Tongue (tissue), 2 donors: ENCODE measurements around the gene RNF208. TPM values are rescaled to one million over a fixed set of nuclear protein-coding genes. Genes with fewer than 3 reads are reported as not detected.

Source experiments
- DNase-seq: peaks from one replicate; pipeline ENCODE4 v3.0.0-alpha.2; 2015
- total RNA-seq: library from RNA; depleted of rRNA; stranded (reverse); fragments of >200 nt; gene quantifications from one replicate; pipeline ENCODE4 v1.2.3, GENCODE V29; 2014

Gene RNF208
- total RNA-seq, 1 donor from 2014 or later: not detected

DNA sequence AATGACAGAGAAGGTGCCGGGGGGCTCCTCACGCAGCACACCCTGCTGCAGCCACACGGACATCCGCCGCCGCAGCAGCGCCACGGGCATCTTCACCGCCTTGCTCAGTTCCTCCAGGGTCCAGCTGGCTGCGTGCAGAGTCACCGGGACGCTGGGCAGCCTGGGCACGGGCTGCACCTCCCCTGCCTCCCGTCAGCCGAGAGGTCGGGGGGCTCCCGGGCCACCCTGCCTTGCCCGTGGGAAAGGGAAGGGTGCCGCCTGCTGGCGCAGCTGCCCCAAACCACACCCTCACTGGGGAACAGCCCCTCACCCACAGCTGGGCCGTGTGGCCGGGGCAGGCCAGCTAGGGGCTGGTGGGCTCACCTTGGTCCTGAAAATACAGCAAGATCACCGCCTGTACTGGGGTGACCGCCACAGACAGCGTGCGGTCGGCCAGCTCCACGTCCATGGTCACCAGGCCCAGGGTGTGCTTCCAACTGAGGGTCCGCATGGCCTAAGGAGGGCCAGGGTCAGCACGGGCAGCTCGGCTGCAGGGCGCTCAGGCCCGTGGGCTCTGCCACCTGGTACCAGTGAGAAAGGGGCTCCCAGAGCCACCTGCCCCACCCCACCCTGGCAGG lies 46.6 kb downstream of the RNF208 start:
- DNase-seq: no peak

DNA sequence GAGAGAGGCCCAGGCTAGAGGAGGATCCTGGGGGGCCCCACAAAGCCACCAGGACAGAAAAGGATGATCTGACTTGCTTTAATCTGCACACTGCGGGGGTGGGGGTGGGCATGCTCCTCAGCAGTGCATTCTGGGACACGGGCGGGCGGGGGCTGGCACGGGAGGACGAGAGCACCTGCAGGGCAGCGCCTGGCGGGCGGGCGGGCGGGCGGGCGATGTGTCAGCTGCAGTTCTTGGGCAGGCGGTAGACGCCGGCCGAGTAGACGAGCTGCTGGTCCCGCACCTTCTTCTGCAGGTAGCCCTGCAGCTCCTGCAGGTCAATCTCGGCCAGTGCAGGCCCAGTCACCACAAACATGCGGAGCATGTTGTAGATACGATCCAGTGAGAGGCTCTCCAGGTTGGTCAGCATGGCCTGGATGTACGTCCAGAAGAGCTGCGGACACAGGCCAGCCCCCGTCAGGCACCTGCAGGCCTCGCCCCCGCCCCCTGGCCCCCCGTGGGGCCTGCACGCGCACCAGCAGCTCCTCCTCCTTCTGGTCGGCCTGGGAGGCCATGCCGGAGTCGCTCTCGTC lies 47.2 kb downstream of the RNF208 start:
- no peak for DNase-seq

DNA sequence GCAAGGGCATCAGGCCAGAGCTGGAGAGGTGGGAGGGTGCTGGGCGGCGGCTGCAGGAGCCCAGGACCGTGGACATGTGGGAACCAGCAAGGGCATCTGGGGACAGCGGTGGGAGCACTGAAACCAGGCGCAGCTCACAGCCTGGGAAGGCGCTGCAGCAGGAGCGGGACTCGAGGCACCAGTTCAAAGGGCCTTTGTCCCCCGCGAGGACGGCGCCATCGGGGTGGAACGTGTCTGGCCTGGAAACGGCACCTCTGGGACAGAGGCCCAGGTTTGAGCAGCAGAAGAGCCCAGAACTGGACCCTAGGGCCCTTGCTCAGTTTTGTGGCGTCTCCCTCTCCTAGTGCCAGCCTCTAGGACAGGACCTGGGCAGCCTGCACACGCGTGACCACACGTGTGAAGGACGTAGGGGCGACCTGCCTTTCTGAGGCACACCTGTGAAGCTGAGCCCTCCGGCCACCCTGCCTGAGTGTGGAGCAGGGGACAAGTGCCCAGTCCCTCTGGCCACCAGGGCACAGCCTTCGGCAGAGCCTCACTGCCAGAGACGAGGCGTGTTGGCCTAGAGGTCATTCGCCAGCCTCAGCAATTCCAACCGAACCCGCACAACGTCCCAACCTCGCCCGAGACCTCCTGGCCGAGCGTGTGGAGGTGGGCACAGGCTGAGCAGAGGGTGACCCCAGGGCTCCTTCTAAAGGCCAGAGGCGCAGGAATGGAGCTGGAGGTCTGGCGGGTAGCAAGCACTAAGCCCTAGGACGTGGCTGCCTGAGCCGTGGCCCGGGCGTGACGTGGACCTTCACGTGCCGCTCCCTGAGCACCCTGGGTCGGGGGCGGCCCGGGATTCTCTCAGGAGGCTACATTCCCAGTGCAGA lies 48.0 kb downstream of the RNF208 start:
- no peak for DNase-seq

DNA sequence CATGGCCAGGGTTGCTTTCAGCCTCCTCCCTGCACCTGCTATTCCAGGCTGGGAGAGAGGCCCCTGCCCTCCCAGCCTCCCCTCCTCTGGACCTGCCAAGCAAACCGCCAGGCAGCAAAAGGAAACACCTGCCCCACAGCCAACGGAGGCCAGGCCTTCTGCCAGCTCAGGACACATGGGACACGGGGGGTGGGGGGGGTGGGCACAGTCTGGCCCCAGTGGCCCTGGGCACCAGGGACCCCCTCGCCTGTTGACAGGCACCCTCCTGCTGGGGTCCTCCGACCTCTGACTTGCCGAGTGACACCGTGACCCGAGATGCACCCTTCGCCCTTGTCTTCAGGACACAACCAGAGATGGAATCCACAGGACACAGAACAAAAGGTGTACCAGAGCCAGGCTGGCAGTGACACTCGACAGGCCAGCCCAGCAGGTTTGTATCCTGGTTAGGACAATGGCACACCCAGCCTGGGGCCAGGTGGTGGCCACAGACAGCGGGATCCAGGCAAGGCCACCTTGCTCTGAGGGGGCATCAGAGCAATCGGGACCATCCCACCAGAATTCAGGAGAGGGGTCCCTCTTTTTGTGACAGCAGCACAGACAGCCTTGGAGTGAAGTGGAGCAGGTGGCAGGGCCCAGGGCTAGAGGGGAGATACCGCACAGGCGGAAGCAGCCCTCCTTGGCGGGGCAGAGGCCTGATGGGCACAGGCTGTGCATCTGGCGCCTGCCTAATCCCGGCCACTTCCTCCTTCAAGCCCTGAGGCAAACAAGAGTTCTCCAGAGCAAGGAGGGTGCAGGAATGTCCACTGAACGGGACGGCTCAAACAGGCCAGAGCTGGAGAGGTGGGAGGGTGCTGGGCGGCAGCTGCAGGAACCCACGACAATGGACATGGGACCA lies 48.9 kb downstream of the RNF208 start:
- DNase-seq: no peak

DNA sequence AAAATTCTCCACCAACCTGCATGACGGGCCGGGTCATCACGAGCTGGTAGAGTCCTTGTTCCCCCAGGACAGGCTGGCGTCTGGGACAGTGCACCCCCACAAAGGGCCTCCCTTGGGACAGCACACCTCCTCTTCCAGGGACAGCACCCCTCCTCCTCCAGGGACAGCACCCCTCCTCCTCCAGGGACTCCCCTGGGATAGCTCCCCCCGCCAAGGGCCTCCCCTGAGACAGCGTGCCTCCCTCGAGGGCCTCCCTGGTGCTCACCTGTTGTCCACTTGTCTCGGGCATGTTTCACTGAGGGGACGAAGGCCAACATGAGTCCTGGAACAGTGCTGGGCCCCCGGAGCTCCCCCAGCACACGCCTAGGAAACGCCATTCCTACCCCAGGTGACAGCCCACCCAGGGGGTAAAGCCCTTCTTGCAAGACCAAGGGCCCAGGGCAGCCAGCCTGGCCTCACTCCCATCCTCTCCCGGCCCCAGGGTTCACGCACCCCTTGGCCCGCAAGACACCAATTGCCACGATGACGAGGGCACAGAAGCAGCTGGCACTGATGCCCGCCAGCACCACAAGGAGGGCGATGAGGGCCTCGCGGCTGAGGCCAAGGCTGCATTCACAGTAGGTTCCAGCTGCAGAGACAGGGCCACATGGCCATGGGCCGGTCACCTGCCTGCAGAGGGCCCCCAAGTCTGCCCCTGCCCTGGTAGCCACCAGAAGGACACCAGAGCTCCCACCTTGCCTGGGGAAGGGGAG lies 50.7 kb downstream of the RNF208 start:
- no peak for DNase-seq

DNA sequence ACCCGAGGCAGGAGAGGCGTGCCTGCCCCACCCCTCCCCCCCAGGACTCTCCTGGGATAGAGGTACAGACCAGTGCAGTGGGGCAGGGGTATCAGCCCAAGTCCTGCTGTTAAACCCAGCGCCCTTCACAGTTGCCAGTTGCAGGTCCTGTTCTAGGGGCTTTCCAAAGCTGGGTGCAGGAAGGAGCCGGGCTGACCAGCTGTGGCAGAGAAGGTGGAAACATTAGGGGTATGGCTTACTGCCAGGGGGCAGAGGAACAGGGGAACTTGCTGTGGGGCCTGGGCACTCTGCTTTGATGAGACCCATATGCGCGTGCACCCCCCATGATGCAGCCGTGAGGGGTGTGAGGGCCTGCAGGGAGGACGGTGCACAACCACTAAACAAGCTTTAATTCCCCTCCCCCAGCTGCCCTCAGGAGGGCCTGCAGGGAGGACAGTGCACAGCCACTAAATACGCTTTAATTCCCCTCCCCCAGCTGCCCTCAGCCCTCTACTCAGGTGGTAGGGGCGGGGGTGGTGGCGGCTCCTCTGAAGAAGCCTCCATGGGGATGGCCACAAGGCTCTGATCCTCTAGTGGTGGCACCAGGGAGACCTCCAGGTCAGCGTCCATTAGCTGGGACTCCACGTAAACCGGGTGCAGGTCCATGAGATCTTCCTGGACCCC lies 51.4 kb downstream of the RNF208 start:
- DNase-seq: no peak

Other genes starting within 250 kb of the RNF208 start
- 10.2 TPM for gene PTGDS, start 244.7 kb downstream of the RNF208 start, total RNA-seq
- gene LCNL1, start 239.2 kb downstream of the RNF208 start, total RNA-seq: 0.31 TPM
- gene PAXX, start 229.8 kb downstream of the RNF208 start, total RNA-seq: 21.7 TPM
- 4.9 TPM for gene CLIC3, start 225.7 kb downstream of the RNF208 start, total RNA-seq
- 16.6 TPM for gene ABCA2, start 194.0 kb downstream of the RNF208 start, total RNA-seq
- 0.10 TPM for gene FUT7, start 190.2 kb downstream of the RNF208 start, total RNA-seq
- gene NPDC1, start 176.1 kb downstream of the RNF208 start, total RNA-seq: 27.0 TPM
- gene ENTPD2, start 168.2 kb downstream of the RNF208 start, total RNA-seq: 7.3 TPM
- gene SAPCD2, start 151.7 kb downstream of the RNF208 start, total RNA-seq: 5.6 TPM
- 3.2 TPM for gene UAP1L1, start 144.7 kb downstream of the RNF208 start, total RNA-seq
- 59.5 TPM for gene MAN1B1, start 135.3 kb downstream of the RNF208 start, total RNA-seq
- gene DPP7, start 107.5 kb downstream of the RNF208 start, total RNA-seq: 22.8 TPM
- 1.1 TPM for gene GRIN1, start 83.1 kb downstream of the RNF208 start, total RNA-seq
- gene LRRC26, start 52.2 kb downstream of the RNF208 start, total RNA-seq: 18.9 TPM
- not detected for gene TMEM210, start 50.2 kb downstream of the RNF208 start, total RNA-seq
- gene ANAPC2, start 33.7 kb downstream of the RNF208 start, total RNA-seq: 29.8 TPM
- 57.3 TPM for gene SSNA1, start 33.6 kb downstream of the RNF208 start, total RNA-seq
- gene TPRN, start 21.5 kb downstream of the RNF208 start, total RNA-seq: 5.7 TPM
- 38.3 TPM for gene TMEM203, start 16.6 kb downstream of the RNF208 start, total RNA-seq
- 3.0 TPM for gene NDOR1, start 16.5 kb downstream of the RNF208 start, total RNA-seq
- gene CYSRT1, start 2.9 kb upstream of the RNF208 start, total RNA-seq: 3.3 TPM
- not detected for gene RNF224, start 5.3 kb upstream of the RNF208 start, total RNA-seq
- not detected for gene SLC34A3, start 8.7 kb upstream of the RNF208 start, total RNA-seq
- 172 TPM for gene TUBB4B, start 19.0 kb upstream of the RNF208 start, total RNA-seq
- not detected for gene STPG3, start 29.0 kb upstream of the RNF208 start, total RNA-seq
- gene NELFB, start 33.1 kb upstream of the RNF208 start, total RNA-seq: 50.9 TPM
- gene TOR4A, start 55.5 kb upstream of the RNF208 start, total RNA-seq: 5.4 TPM
- gene NRARP, start 80.0 kb upstream of the RNF208 start, total RNA-seq: 18.8 TPM
- gene EXD3, start 200.9 kb upstream of the RNF208 start, total RNA-seq: 19.9 TPM
- 1.2 TPM for gene NOXA1, start 201.2 kb upstream of the RNF208 start, total RNA-seq
- gene ENTPD8, start 219.1 kb upstream of the RNF208 start, total RNA-seq: 0.31 TPM
- 10.7 TPM for gene NSMF, start 237.1 kb upstream of the RNF208 start, total RNA-seq